ENCODE data around the gene ADAMTS15. TPM values are rescaled to one million over a fixed set of nuclear protein-coding genes. Genes with fewer than 3 reads are reported as not detected.

Gene ADAMTS15, protein sequence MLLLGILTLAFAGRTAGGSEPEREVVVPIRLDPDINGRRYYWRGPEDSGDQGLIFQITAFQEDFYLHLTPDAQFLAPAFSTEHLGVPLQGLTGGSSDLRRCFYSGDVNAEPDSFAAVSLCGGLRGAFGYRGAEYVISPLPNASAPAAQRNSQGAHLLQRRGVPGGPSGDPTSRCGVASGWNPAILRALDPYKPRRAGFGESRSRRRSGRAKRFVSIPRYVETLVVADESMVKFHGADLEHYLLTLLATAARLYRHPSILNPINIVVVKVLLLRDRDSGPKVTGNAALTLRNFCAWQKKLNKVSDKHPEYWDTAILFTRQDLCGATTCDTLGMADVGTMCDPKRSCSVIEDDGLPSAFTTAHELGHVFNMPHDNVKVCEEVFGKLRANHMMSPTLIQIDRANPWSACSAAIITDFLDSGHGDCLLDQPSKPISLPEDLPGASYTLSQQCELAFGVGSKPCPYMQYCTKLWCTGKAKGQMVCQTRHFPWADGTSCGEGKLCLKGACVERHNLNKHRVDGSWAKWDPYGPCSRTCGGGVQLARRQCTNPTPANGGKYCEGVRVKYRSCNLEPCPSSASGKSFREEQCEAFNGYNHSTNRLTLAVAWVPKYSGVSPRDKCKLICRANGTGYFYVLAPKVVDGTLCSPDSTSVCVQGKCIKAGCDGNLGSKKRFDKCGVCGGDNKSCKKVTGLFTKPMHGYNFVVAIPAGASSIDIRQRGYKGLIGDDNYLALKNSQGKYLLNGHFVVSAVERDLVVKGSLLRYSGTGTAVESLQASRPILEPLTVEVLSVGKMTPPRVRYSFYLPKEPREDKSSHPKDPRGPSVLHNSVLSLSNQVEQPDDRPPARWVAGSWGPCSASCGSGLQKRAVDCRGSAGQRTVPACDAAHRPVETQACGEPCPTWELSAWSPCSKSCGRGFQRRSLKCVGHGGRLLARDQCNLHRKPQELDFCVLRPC
- 10 to 100 TPM; 54.9 to 71.1 (median 63.8) TPM for polyA plus RNA-seq (ENCODE audit: insufficient read length in 4 of 4)

GRCh38 chr11:130448416-130449309 is at the start of gene ADAMTS15:
Gene ADAMTS15, plus strand, starts transcription at chr11:130448645. Its CDS starts 329 bp downstream, at chr11:130448974.
- DNase-seq (ENCODE audit: low read depth in 4 of 4, low spot score in 2 of 4) = peak in 3 of 4 donors; percentile 77 to 95 (median 91)

GRCh38 chr11:130399196-130399595 is 49.2 kb upstream of the ADAMTS15 start:
- DNase-seq (ENCODE audit: low read depth in 4 of 4, low spot score in 2 of 4) = no peak

GRCh38 chr11:130400781-130401483 is 47.5 kb upstream of the ADAMTS15 start:
- DNase-seq (ENCODE audit: low read depth in 4 of 4, low spot score in 2 of 4) = no peak

DNA sequence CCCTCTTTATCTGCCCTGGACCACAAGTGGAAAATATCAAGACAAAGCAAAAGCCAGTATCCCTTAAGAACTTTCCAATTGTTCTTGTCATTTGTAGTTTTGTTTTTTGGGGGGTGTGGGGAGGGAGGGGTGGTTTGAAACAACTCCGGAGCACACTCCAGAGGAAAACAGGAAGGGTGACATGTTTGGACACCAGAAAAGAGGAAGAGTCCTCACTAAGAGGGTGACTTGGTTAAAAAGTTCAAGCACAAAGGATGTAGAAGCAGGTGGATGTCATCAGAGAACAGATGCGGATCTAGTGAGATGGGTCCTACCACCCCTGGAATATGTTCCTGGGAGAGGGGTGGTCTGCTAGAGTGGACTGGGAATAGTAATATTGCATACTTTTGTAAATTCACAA is 45.9 kb upstream of the ADAMTS15 start:
- no peak for DNase-seq (ENCODE audit: low read depth in 4 of 4, low spot score in 2 of 4)

DNA sequence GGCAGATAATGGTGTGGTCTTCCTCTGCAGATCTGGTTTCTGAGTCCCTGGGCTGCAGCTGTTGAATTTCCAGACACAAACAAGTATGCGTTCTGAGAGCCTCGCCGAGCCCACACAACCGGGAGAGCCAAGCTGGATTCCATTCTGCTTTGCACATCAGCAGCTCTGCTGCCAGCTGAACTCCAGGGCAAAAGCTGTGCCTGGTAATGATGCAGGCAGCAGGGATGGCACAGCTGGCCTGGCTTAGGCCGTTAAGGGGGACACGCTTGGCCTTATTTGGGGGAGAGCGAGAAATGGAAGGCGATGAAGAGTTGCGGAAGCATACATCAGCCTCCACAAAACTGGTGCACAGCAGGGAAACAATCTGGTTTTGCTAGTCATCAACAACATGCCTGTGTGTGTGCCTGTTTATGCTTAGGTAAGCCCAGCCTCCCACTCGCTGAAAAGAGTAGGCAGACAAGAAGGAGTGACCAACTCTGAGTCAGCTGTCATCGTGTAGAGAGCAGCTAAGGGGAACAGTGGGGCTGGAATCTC is 45.1 kb upstream of the ADAMTS15 start:
- DNase-seq (ENCODE audit: low read depth in 4 of 4, low spot score in 2 of 4) = no peak

DNA sequence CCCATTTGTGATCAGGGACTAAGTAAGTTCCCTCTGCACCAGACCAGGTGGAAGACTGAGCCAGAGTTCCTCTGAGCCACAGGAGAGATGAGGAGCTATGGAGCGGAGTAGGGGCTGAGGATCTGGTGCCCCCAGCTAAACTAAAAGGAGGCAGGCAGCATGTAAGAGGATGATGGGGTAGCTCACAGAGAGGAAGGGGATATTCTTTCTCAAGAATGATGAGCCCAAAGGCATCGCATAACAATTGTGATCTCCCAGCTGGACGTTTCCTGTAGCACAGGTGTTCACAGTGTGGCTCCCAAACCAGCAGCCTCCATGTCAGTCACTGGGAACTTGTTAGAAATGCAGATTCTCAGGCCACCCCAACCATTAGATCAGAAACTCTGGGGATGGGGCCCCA is 44.5 kb upstream of the ADAMTS15 start:
- no peak for DNase-seq (ENCODE audit: low read depth in 4 of 4, low spot score in 2 of 4)

- DNase-seq (ENCODE audit: low read depth in 4 of 4, low spot score in 2 of 4) = no peak
These were observed 43.7 kb upstream of the ADAMTS15 start for GRCh38 chr11:130404727-130405126.

- no peak for DNase-seq (ENCODE audit: low read depth in 4 of 4, low spot score in 2 of 4)
These were observed 43.0 kb upstream of the ADAMTS15 start for GRCh38 chr11:130405428-130405827.

DNA sequence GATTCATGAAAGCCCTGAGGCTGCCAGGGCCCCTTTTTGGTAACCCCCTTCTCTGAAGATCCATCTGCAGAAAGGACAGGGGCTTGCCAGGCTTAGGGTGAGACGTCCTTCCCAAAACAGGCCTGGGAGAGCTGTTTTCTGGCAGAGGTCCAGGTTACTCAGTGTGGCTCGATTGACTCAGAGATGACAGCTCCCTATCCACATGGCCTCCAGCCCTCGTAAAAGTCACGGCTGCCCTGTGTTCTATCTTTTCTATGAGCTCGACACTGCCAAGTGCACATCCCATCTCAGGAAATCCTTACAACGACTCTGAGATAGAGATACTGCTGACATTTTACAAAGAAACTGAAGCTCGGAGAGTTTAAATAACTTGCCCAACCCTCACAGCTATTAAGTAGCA is 40.5 kb upstream of the ADAMTS15 start:
- no peak for DNase-seq (ENCODE audit: low read depth in 4 of 4, low spot score in 2 of 4)

DNA sequence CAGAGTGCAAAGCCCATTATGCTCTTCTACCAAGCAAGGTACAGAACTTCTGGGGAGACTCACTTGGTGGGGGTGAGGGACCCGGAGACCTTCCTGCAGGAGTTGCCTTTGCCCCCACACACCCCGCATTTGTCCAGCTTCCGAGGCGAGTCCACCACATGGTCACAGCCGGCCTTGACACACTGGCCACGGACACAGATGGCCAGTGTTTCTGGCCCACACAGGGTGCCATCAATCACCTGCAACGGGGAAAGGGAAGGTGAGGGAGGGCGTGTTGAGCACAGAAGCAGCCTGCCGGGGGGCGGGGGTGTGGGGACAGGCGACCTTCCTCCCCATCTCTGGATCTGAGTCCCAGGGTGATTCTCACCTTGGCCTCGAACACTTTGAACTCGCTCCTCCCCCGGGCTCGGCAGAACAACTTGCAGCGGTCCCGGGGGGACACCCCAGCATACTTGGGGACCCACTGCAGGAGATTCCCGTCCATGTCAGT is 40.0 kb upstream of the ADAMTS15 start:
- DNase-seq (ENCODE audit: low read depth in 4 of 4, low spot score in 2 of 4) = no peak

DNA sequence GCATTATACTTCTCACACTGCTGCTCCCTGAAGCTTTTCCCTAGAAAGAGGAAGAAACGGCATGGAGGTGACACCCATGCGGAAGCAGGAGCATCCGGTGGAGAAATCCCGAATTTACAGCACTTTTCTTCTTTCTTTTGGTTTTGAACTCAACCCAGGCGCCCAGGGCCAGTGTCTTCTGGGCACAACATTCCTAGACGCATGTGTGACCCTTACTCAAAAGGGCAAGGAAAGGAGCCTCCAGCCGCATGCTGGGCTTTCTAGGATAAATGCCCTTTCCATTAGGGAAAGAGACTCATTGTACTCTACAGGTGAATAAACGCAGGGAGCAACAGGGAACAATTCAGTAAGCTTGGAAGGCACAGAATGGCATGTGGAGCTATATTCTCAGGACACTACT is 39.5 kb upstream of the ADAMTS15 start:
- no peak for DNase-seq (ENCODE audit: low read depth in 4 of 4, low spot score in 2 of 4)

DNA sequence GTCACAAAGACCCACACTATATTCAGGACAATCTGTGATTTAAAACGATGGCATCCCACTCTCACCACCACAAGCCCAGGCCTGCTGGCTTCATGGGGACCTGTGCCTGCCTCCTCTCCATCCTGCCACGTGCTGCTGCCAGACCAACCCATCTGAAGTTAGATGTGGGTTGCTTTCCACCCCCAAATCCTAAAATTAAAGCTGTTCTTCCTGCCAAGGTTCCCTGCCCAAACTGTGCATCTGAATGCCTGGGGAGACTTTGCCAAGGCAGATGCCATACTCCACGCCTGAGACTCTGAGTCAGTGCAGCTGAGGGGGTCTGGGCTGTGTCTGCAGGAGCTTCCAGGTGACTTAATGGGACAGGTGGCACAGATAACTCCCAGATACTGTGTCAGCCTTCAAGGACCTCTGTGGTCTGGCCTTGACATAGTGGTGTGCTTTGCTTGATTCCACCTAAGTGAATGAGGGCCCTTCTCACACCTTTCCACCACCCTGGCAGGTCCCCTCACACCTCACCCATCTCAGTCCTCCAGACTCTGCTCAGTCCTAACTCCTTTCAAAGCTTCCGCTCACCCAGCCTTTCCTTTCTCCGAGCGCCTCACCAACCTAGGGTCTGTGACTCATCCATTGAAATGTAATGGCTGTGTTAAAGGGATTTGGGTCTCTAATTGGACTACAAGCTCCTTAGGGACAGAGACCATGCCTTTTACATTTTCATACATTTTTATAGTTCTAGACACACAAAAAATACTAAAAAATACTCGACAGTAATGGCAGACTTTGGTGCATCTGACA is 38.7 kb upstream of the ADAMTS15 start:
- no peak for DNase-seq (ENCODE audit: low read depth in 4 of 4, low spot score in 2 of 4)

GRCh38 chr11:130411223-130411622 is 37.2 kb upstream of the ADAMTS15 start:
- DNase-seq (ENCODE audit: low read depth in 4 of 4, low spot score in 2 of 4) = no peak

- no peak for DNase-seq (ENCODE audit: low read depth in 4 of 4, low spot score in 2 of 4)
These were observed 34.9 kb upstream of the ADAMTS15 start for GRCh38 chr11:130413405-130414106.

DNA sequence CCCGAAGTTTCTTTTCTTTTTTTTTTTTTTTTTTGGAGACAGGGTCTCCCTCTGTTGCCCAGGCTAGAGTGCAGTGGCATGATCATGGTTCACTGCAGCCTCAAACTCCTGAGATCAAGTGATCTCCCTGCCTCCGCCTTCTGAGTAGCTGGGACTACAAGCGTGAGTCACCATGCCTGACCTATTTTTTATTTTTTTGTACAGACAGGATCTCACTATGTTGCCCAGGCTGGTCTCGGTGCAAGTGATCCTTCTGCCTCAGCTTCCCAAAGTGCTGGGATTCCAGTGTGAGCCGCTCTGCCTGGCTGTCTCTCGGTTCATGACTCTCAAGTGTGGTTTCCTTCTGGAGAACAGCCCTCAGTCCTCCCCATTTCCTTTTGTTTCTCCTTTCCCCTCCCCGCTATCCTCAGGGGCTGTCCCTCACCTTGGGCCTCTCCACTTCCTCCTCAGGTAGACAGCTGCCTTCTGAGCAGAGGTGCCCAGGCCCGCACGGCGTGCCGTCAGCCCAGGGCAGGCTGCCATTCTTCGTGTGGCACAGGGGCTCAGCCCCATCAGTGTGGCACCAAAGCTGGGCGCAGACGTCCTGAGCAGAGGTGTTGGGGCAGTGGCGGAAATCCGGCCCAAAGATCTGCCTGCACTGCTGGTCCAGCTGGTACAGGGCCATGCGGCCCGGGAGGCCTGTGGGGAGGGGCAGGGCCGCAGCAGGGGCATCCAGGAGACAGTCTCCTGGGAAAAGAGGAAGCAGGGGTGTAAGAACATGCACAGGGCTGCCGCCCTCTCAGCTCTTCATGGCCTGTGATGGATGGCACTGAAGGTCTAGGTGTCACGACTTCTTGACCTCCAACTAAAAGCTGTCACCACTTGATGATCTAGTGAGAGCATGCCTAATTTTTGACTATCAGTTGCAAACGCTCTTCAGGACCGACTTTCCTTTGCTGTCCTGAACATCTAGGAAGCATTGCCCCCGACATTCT is 34.1 kb upstream of the ADAMTS15 start:
- DNase-seq (ENCODE audit: low read depth in 4 of 4, low spot score in 2 of 4) = no peak

DNA sequence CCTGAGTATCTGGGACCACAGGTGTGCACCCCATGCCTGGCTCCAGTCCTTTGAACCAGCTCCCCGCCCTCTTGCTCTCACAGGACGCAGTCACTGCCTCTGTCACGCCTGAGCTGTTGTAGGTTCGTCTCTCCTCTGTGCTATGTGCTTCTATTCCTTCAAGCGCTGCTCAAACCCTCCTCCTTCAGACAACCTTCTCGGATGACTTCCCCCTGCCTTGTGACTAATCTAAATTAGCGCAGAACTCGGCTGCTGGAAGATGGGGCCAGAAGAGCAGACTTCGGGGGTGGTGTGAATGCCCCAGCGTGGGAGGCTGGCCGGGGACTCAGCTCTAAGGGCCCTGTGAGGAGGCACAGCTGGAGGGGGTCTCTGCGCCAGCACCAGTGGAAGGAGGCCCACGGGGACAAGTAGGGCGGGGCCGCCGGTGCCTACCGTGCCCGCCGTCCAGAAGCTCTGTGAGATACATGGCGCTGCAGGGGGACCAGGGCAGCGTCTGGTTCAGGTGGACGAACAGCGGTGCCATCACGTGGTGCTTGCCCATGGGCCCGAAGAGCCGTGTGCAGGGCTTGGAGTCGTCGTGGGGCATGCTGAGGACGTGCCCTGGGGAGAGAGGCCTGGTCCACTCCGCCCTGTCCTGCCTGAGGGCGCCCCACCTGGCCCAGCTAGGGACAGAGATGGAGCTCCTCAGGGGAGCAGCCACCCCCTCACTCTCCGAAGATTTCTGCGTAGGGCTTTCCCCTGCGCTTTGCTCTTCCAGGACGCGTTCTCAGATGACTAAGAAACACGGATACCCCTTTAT is 32.5 kb upstream of the ADAMTS15 start:
- DNase-seq (ENCODE audit: low read depth in 4 of 4, low spot score in 2 of 4) = no peak
